Right lung (tissue), 5 donors: ENCODE data around the gene CBX1. TPM values are rescaled to one million over a fixed set of nuclear protein-coding genes. Genes with fewer than 3 reads are reported as not detected.
"Not testable (repeated sequence)": the region's sequence is repeated elsewhere in the genome, so short reads cannot be mapped to it uniquely, and the experiment has no call there.

Source experiments
- DNase-seq, 2 donors: peaks; one replicate each; pipeline ENCODE4 v3.0.0-alpha.2; 2013
- polyA plus RNA-seq, 5 donors: library from polyadenylated mRNA; unstranded; fragments of 120-200 nt; gene quantifications; one replicate each; pipeline versions ENCODE4 v1.2.1 to v1.2.3, GENCODE V29; 2013; ENCODE audit warnings: inconsistent platforms in 1 of 5, low replicate concordance in 1 of 5; ENCODE audit not compliant: insufficient read length in 5 of 5, insufficient read depth in 1 of 5

Gene CBX1
- polyA plus RNA-seq, 5 donors, result 147 to 188 (median 168) TPM

- no peak for DNase-seq
Measured at GRCh38 chr17:48052956-48053757, 48.1 kb downstream of the CBX1 start.

GRCh38 chr17:48051706-48052486 lies 49.4 kb downstream of the CBX1 start:
- DNase-seq, result peak; percentile 67 to 81

- no peak for DNase-seq
Measured at GRCh38 chr17:48051283-48051682, 50.0 kb downstream of the CBX1 start.

- DNase-seq, result peak; percentile 81 to 82
Measured at GRCh38 chr17:48048384-48049126, 52.7 kb downstream of the CBX1 start.

- DNase-seq, result peak; percentile 98 to 99
Measured at GRCh38 chr17:48047741-48048383, 53.4 kb downstream of the CBX1 start, which contains the start of gene NFE2L1. Gene NFE2L1 (plus strand): TSS chr17:48048359. CDS start chr17:48051119, 2,760 bp downstream.

- DNase-seq, result peak in 1 of 2 donors; percentile 11
Measured at GRCh38 chr17:48047113-48047740, 54.1 kb downstream of the CBX1 start.

- no peak for DNase-seq
Measured at GRCh38 chr17:48046296-48046695, 55.0 kb downstream of the CBX1 start.

- no peak for DNase-seq
Measured at GRCh38 chr17:48045316-48046001, 55.8 kb downstream of the CBX1 start.

- no peak for DNase-seq
Measured at GRCh38 chr17:48044851-48045250, 56.4 kb downstream of the CBX1 start.

GRCh38 chr17:48043176-48043575 lies 58.1 kb downstream of the CBX1 start:
- DNase-seq, result no peak

- DNase-seq, result no peak
Measured at GRCh38 chr17:48038687-48039086, 62.6 kb downstream of the CBX1 start.

GRCh38 chr17:48037838-48038323 lies 63.4 kb downstream of the CBX1 start:
- DNase-seq, result no peak

- DNase-seq, result peak in 1 of 2 donors; percentile 29
Measured at GRCh38 chr17:48037036-48037837, 64.0 kb downstream of the CBX1 start, which contains the start of gene COPZ2. Gene COPZ2 (minus strand): TSS chr17:48037797. CDS start chr17:48037777, 20 bp downstream.

- no peak for DNase-seq
Measured at GRCh38 chr17:48036693-48037035, 64.6 kb downstream of the CBX1 start.

- not testable (repeated sequence) for DNase-seq
Measured at GRCh38 chr17:48034734-48035133, 66.5 kb downstream of the CBX1 start.

- DNase-seq, result no peak
Measured at GRCh38 chr17:48031966-48032365, 69.3 kb downstream of the CBX1 start.

GRCh38 chr17:48030531-48030930 lies 70.7 kb downstream of the CBX1 start:
- DNase-seq, result no peak

GRCh38 chr17:48028736-48029135 lies 72.5 kb downstream of the CBX1 start:
- no peak for DNase-seq

GRCh38 chr17:48027322-48027981 lies 73.8 kb downstream of the CBX1 start:
- no peak for DNase-seq
